ENCODE measurements around the gene IRF8. TPM values are rescaled to one million over a fixed set of nuclear protein-coding genes. Genes with fewer than 3 reads are reported as not detected.

Gene IRF8
- total and polyA plus RNA-seq, 2 donors from 2014 or later, result 2.9 to 33.3 TPM

GRCh38 chr16:85902366-85903155 lies 3.6 kb downstream of the IRF8 start:
- H3K36me3 ChIP-seq (ENCODE audit: control insufficient read depth in 2 of 3, insufficient read depth in 3 of 3, low read length in 3 of 3), result no peaks in the 10 kb centered on the region
- TF ChIP-seq CTCF (IDR thresholded peaks at IDR 0.05; ENCODE audit: borderline replicate concordance, extremely low read depth, insufficient read depth), result no peak
- DNase-seq (peak in 1 of 5 donors; percentile 59), FAIRE-seq (no peak)
- no peaks in the 10 kb centered on the region for H3K9me3 ChIP-seq (ENCODE audit: control insufficient read depth in 2 of 3, insufficient read depth in 1 of 3, low read length in 3 of 3)
- intact Hi-C loops (cut with DNase I), result no loop called here
- H3K4me3 ChIP-seq (ENCODE audit: low read length in 3 of 3), result peak overlapping the region in 1 of 3 donors; percentile 8
- H3K4me1 ChIP-seq (ENCODE audit: control insufficient read depth in 2 of 3, insufficient read depth in 2 of 3, low read depth in 1 of 3, low read length in 3 of 3), result peaks cover 0 to 5% (median 0%) of the 10 kb centered on the region in 3 donors
- H3K27ac ChIP-seq (ENCODE audit: low read depth in 2 of 2, low read length in 2 of 2), result no peak overlapping the region
- no peak overlapping the region for H3K9ac ChIP-seq (ENCODE audit: low read length in 3 of 3)
- peaks cover 3% of the 10 kb centered on the region for H3K27me3 ChIP-seq (ENCODE audit: control insufficient read depth, insufficient read depth, low read length)

GRCh38 chr16:85903559-85903958 lies 4.6 kb downstream of the IRF8 start:
- no peak for FAIRE-seq
- Histone ChIP-seq H3K27me3 (ENCODE audit: control insufficient read depth, insufficient read depth, low read length) (no peaks in the 10 kb centered on the region), H3K4me3 (ENCODE audit: low read length in 3 of 3) (no peak overlapping the region), H3K27ac (ENCODE audit: low read depth in 2 of 2, low read length in 2 of 2) (no peak overlapping the region), H3K9me3 (ENCODE audit: control insufficient read depth in 2 of 3, insufficient read depth in 1 of 3, low read length in 3 of 3) (no peaks in the 10 kb centered on the region), H3K36me3 (ENCODE audit: control insufficient read depth in 2 of 3, insufficient read depth in 3 of 3, low read length in 3 of 3) (no peaks in the 10 kb centered on the region), H3K4me1 (ENCODE audit: control insufficient read depth in 2 of 3, insufficient read depth in 2 of 3, low read depth in 1 of 3, low read length in 3 of 3) (peaks cover 0 to 5% (median 0%) of the 10 kb centered on the region in 3 donors), H3K9ac (ENCODE audit: low read length in 3 of 3) (no peak overlapping the region)
- peak in 1 of 5 donors; percentile 45 for DNase-seq
- intact Hi-C loops (cut with DNase I), result no loop called here
- no peak for TF ChIP-seq CTCF (IDR thresholded peaks at IDR 0.05; ENCODE audit: borderline replicate concordance, extremely low read depth, insufficient read depth)

- no peak overlapping the region for H3K27ac ChIP-seq (ENCODE audit: low read depth in 2 of 2, low read length in 2 of 2)
- no peak for TF ChIP-seq CTCF (IDR thresholded peaks at IDR 0.05; ENCODE audit: borderline replicate concordance, extremely low read depth, insufficient read depth)
- H3K27me3 ChIP-seq (ENCODE audit: control insufficient read depth, insufficient read depth, low read length), result no peaks in the 10 kb centered on the region
- no peak for FAIRE-seq
- peak in 1 of 5 donors; percentile 48 for DNase-seq
- no peak overlapping the region for H3K9ac ChIP-seq (ENCODE audit: low read length in 3 of 3)
- H3K36me3 ChIP-seq (ENCODE audit: control insufficient read depth in 2 of 3, insufficient read depth in 3 of 3, low read length in 3 of 3), result peaks cover 0 to 9% (median 0%) of the 10 kb centered on the region in 3 donors
- intact Hi-C loops (cut with DNase I), result no loop called here
- H3K9me3 ChIP-seq (ENCODE audit: control insufficient read depth in 2 of 3, insufficient read depth in 1 of 3, low read length in 3 of 3), result no peaks in the 10 kb centered on the region
- H3K4me3 ChIP-seq (ENCODE audit: low read length in 3 of 3), result no peak overlapping the region
- peaks cover 0 to 5% (median 0%) of the 10 kb centered on the region in 3 donors for H3K4me1 ChIP-seq (ENCODE audit: control insufficient read depth in 2 of 3, insufficient read depth in 2 of 3, low read depth in 1 of 3, low read length in 3 of 3)
Measured at GRCh38 chr16:85905110-85906095, 6.4 kb downstream of the IRF8 start.

All from kidney (tissue), 14 donors.